Osteoblast (primary cell): ENCODE measurements around the gene ITPR1. TPM values are rescaled to one million over a fixed set of nuclear protein-coding genes. Genes with fewer than 3 reads are reported as not detected.

Source experiments
- DNase-seq: peaks from one replicate; pipeline ENCODE4 v3.0.0; 2011; ENCODE audit warnings: low spot score, mixed read lengths; ENCODE audit not compliant: insufficient read length; ENCODE audit errors: missing footprints
- H2AFZ ChIP-seq: 2 replicates; pipeline ENCODE4 v1.6.0; 2011; ENCODE audit warnings: mild to moderate bottlenecking, low read length
- H3K27ac ChIP-seq: 2 replicates; pipeline ENCODE4 v1.5.1; 2011; ENCODE audit warnings: mild to moderate bottlenecking, low read depth, low read length, moderate library complexity
- H3K27me3 ChIP-seq: 2 replicates; pipeline ENCODE4 v1.6.0; 2012; ENCODE audit warnings: mild to moderate bottlenecking, control low read depth, inconsistent platforms, low read length, moderate library complexity; ENCODE audit not compliant: insufficient read depth
- H3K36me3 ChIP-seq: 2 replicates; pipeline ENCODE4 v1.5.1; 2011; ENCODE audit warnings: mild to moderate bottlenecking, low read length, control low read depth, moderate library complexity; ENCODE audit not compliant: insufficient read depth
- H3K4me1 ChIP-seq: 2 replicates; pipeline ENCODE4 v1.5.1; 2011; ENCODE audit warnings: mild to moderate bottlenecking, low read length, control low read depth, moderate library complexity; ENCODE audit not compliant: insufficient read depth
- H3K4me2 ChIP-seq: 2 replicates; pipeline ENCODE4 v1.6.0; 2011; ENCODE audit warnings: mild to moderate bottlenecking, low read length; ENCODE audit not compliant: insufficient read depth
- H3K4me3 ChIP-seq: fragments of 200-600 bp; sonication (generic); 3 replicates; pipeline ENCODE4 v1.5.1; 2012; ENCODE audit warnings: mild to moderate bottlenecking, low read length, inconsistent platforms; ENCODE audit not compliant: insufficient read depth
- H3K79me2 ChIP-seq: 2 replicates; pipeline ENCODE4 v1.6.0; 2012; ENCODE audit warnings: mild to moderate bottlenecking, low read length, control low read depth, inconsistent platforms; ENCODE audit not compliant: insufficient read depth
- H3K9me3 ChIP-seq: 2 replicates; pipeline ENCODE4 v1.5.1; 2011; ENCODE audit warnings: low read depth, low read length, control low read depth
- H4K20me1 ChIP-seq: 2 replicates; pipeline ENCODE4 v1.6.0; 2012; ENCODE audit warnings: mild to moderate bottlenecking, low read length, control low read depth; ENCODE audit not compliant: insufficient read depth
- total RNA-seq: library from RNA; depleted of rRNA; stranded (reverse); fragments of >200 nt; gene quantifications from 2 replicates; pipeline ENCODE4 v1.2.3, GENCODE V29; 2012
- TF ChIP-seq, protein P1 (sequence below): IDR thresholded peaks from 2 replicates; pipeline ENCODE4 v1.5.1; 2011; ENCODE audit warnings: mild to moderate bottlenecking, low read depth, low read length, moderate library complexity; ENCODE audit errors: extremely low read depth

Gene ITPR1
- total RNA-seq, 1 donor, result 16.6 TPM

DNA sequence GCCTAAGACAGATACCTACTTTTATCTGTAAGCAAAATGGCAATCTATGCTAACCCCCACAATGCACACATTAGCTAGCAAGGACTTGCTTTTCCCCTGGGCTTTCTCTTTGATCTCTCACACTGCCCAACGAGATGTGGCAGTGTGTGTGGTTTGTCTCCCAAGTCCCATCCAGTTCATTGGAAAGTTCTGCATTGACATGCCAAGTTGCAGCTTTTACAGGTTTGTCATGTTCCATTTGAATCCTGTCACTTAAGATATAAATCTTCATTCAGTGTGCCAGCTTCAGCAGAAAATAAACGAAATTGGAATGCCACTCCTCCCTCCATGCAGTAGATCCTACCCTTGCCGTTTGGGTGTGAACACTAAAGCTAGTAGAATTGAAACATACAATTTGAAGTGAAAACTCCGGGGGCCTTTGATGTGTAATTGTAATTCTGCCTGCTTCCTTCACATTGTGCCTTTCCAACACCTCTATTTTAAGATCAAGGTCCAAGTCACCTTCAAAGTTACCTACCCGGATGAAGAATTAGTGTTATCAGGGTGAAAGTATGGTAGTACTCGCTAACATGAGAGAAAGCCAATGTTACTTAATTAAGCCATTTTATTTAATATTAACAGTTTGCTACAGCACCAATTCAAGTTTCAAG, 355.2 kb downstream of the ITPR1 start:
- TF ChIP-seq, protein P1, sequence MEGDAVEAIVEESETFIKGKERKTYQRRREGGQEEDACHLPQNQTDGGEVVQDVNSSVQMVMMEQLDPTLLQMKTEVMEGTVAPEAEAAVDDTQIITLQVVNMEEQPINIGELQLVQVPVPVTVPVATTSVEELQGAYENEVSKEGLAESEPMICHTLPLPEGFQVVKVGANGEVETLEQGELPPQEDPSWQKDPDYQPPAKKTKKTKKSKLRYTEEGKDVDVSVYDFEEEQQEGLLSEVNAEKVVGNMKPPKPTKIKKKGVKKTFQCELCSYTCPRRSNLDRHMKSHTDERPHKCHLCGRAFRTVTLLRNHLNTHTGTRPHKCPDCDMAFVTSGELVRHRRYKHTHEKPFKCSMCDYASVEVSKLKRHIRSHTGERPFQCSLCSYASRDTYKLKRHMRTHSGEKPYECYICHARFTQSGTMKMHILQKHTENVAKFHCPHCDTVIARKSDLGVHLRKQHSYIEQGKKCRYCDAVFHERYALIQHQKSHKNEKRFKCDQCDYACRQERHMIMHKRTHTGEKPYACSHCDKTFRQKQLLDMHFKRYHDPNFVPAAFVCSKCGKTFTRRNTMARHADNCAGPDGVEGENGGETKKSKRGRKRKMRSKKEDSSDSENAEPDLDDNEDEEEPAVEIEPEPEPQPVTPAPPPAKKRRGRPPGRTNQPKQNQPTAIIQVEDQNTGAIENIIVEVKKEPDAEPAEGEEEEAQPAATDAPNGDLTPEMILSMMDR, result no peak
- H3K4me2 ChIP-seq, result no peak overlapping the region

DNA sequence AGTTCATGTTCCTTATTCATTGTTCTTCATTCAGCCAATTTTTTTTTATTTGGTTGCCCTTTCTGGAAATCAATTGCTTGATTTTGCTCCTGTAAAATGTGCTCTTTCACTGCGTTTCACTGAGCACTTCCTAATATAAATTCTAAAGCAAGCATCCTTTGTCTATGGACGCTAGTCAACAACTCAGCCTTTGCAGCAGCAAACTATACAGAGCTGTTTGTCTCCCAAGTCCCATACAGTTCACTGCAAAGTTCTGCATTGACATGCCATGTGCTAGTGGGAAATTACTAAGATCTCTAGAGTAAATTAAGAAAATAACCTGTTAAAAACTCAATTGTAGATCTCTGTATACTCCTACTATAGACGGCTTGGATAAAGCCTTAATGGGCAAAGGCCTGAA, 356.0 kb downstream of the ITPR1 start:
- Histone ChIP-seq H3K4me1 (peaks cover 8% of the 10 kb centered on the region), H3K9me3 (no peaks in the 10 kb centered on the region)

More for the DNA sequence above, 355.2 kb downstream of the ITPR1 start:
- Histone ChIP-seq H3K4me1 (peaks cover 4% of the 10 kb centered on the region), H3K27me3 (no peaks in the 10 kb centered on the region), H3K36me3 (no peaks in the 10 kb centered on the region), H3K4me3 (no peak overlapping the region), H3K79me2 (no peaks in the 10 kb centered on the region), H4K20me1 (no peaks in the 10 kb centered on the region), H3K27ac (no peak overlapping the region), H2AFZ (no peak overlapping the region), H3K9me3 (no peaks in the 10 kb centered on the region)
- DNase-seq, result no peak

DNA sequence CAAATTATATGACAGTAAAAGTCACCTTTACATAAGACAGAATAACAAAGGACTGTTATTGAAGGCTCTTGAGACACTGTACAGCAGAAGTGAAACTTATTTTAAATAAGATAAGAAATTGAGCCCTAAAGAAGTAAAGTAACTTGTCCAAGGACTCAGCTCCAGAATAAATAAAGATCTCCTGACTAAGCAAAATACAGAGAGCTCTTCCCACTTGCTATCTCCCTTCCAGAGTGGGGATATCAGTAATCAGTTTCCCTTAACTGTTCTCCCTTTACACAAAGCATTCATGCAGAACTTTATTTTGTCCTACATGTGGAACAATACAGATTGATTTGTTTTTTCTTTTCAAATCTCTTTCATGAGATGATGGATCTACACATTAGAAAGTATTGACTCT, 356.6 kb downstream of the ITPR1 start:
- no peak for DNase-seq
- Histone ChIP-seq H3K4me1 (peaks cover 8% of the 10 kb centered on the region), H3K27me3 (no peaks in the 10 kb centered on the region), H3K79me2 (no peaks in the 10 kb centered on the region), H2AFZ (no peak overlapping the region), H3K4me2 (no peak overlapping the region), H3K27ac (no peak overlapping the region), H3K4me3 (no peak overlapping the region), H4K20me1 (no peaks in the 10 kb centered on the region), H3K9me3 (no peaks in the 10 kb centered on the region), H3K36me3 (no peaks in the 10 kb centered on the region)
- TF ChIP-seq, protein P1, result no peak

More for the DNA sequence above, 356.0 kb downstream of the ITPR1 start:
- no peak for DNase-seq
- Histone ChIP-seq H3K36me3 (no peaks in the 10 kb centered on the region), H4K20me1 (no peaks in the 10 kb centered on the region), H3K27me3 (no peaks in the 10 kb centered on the region), H2AFZ (no peak overlapping the region), H3K4me3 (no peak overlapping the region), H3K79me2 (no peaks in the 10 kb centered on the region), H3K27ac (no peak overlapping the region), H3K4me2 (no peak overlapping the region)
- TF ChIP-seq, protein P1, result no peak

DNA sequence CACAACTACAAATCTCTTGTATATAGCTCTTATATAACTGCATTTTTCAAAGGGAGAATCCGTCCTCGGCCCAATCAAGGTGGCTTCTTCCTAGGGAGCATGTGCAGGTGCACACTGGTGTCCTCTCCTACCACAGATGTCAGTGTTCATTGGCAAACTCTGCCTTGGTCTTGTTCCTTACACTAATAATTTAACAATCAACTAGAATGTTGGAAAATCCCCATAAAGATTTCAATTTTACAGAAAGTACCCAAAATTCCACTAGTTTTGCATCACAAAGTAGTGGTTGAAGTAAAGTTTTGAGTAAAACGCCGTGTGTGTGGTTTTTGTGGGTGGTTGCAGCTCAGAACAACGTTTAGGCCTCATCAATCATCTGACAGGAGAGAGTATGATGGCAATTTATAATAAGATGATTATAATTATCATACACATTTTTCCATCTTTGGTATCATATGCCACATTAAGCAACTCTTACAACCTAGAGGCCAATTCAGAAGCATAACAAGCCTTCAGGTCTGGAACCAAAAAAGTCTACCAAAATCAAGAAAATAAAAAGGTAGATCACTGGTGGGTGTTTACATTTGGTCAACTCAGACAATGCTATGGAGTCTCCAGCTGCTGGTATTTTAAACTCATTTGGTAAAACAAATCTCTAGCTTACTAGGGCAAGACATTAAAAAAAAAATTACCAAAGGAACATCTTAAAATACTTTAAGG, 357.2 kb downstream of the ITPR1 start:
- Histone ChIP-seq H3K4me3 (no peak overlapping the region), H3K4me2 (no peak overlapping the region), H3K4me1 (peaks cover 8% of the 10 kb centered on the region), H3K27ac (no peak overlapping the region), H3K27me3 (no peaks in the 10 kb centered on the region), H4K20me1 (no peaks in the 10 kb centered on the region), H3K9me3 (no peaks in the 10 kb centered on the region), H2AFZ (no peak overlapping the region), H3K79me2 (no peaks in the 10 kb centered on the region), H3K36me3 (no peaks in the 10 kb centered on the region)
- TF ChIP-seq, protein P1, result no peak
- DNase-seq, result no peak
